GM23338 (cell line): ENCODE data around the gene EIF3K. TPM values are rescaled to one million over a fixed set of nuclear protein-coding genes. Genes with fewer than 3 reads are reported as not detected.

Source experiments
- ATAC-seq: fragments of 200-7000 bp; cut with Tn5 transposase; 3 replicates; pipeline ENCODE4 v1.9.1; 2020
- DNase-seq: peaks from one replicate; pipeline ENCODE4 v3.0.0-alpha.2; 2015; ENCODE audit warnings: low spot score
- H2AFZ ChIP-seq: fragments of 200-600 bp; sonication (generic); 2 replicates; pipeline ENCODE4 v1.8.0; 2016; ENCODE audit warnings: antibody characterized with exemption, mild to moderate bottlenecking, moderate library complexity
- H3F3A ChIP-seq: fragments of 200-600 bp; sonication (generic); replicated peaks from 2 replicates; pipeline ENCODE4 v1.8.0; 2017; ENCODE audit warnings: antibody characterized with exemption, mixed run types, low read depth
- H3K27ac ChIP-seq: fragments of 200-600 bp; sonication (generic); 2 replicates; pipeline ENCODE4 v1.6.1; 2016; ENCODE audit warnings: low read depth
- H3K27me3 ChIP-seq: fragments of 200-600 bp; sonication (generic); 2 replicates; pipeline ENCODE4 v1.8.0; 2016; ENCODE audit warnings: mild to moderate bottlenecking, mixed run types, moderate library complexity; ENCODE audit not compliant: insufficient read depth
- H3K36me3 ChIP-seq: fragments of 200-600 bp; sonication (generic); 2 replicates; pipeline ENCODE4 v1.8.0; 2016; ENCODE audit warnings: mild to moderate bottlenecking; ENCODE audit not compliant: insufficient read depth
- H3K4me1 ChIP-seq: fragments of 200-600 bp; sonication (generic); 2 replicates; pipeline ENCODE4 v1.8.0; 2016; ENCODE audit warnings: mild to moderate bottlenecking, moderate library complexity; ENCODE audit not compliant: insufficient read depth
- H3K4me2 ChIP-seq: fragments of 200-600 bp; sonication (generic); 2 replicates; pipeline ENCODE4 v1.7.1; 2017; ENCODE audit warnings: mixed run types
- H3K4me3 ChIP-seq: fragments of 200-600 bp; sonication (generic); 2 replicates; pipeline ENCODE4 v1.6.1; 2016; ENCODE audit warnings: mixed run types
- H3K79me2 ChIP-seq: fragments of 200-600 bp; sonication (generic); replicated peaks from 2 replicates; pipeline ENCODE4 v1.8.0; 2017; ENCODE audit warnings: mild to moderate bottlenecking; ENCODE audit not compliant: insufficient read depth
- H3K9me2 ChIP-seq: fragments of 200-600 bp; sonication (generic); 2 replicates; pipeline ENCODE4 v1.8.0; 2017; ENCODE audit not compliant: insufficient read depth
- H4K20me1 ChIP-seq: fragments of 200-600 bp; sonication (generic); replicated peaks from 2 replicates; pipeline ENCODE4 v1.8.0; 2017; ENCODE audit warnings: mild to moderate bottlenecking; ENCODE audit not compliant: insufficient read depth
- H3K27ac Mint-ChIP-seq: 2 replicates; pipeline ENCODE4 v1.8.0; 2020; ENCODE audit warnings: inconsistent platforms, mild to moderate bottlenecking, moderate library complexity, mixed read lengths
- H3K27me3 Mint-ChIP-seq: 3 replicates; pipeline ENCODE4 v1.8.0; 2022; ENCODE audit warnings: low read depth, mild to moderate bottlenecking, moderate library complexity, mixed read lengths, inconsistent platforms; ENCODE audit not compliant: insufficient read depth, poor library complexity
- H3K36me3 Mint-ChIP-seq: 3 replicates; pipeline ENCODE4 v1.8.0; 2021; ENCODE audit warnings: low read depth, mild to moderate bottlenecking, inconsistent platforms, moderate library complexity, mixed read lengths
- H3K4me1 Mint-ChIP-seq: 3 replicates; pipeline ENCODE4 v1.8.0; 2020; ENCODE audit warnings: mild to moderate bottlenecking, inconsistent platforms, mixed read lengths
- H3K4me3 Mint-ChIP-seq: 3 replicates; pipeline ENCODE4 v1.8.0; 2021; ENCODE audit warnings: moderate library complexity, mild to moderate bottlenecking, inconsistent platforms, mixed read lengths
- H3K9me3 Mint-ChIP-seq: 3 replicates; pipeline ENCODE4 v1.8.0; 2020; ENCODE audit warnings: moderate library complexity, mild to moderate bottlenecking, inconsistent platforms, mixed read lengths
- CREB1 ChIP-seq: fragments of 250-450 bp; sonication (Bioruptor Pico); IDR thresholded peaks from 2 replicates; pipeline ENCODE4 v1.5.0; 2020; ENCODE audit warnings: low read depth, mild to moderate bottlenecking, moderate library complexity
- EZH2phosphoT487 ChIP-seq: fragments of 200-600 bp; sonication (generic); IDR thresholded peaks from one replicate; pipeline ENCODE4 v1.8.1; 2018; ENCODE audit warnings: antibody characterized with exemption; ENCODE audit not compliant: unreplicated experiment
- NANOG ChIP-seq: IDR thresholded peaks from 2 replicates; pipeline ENCODE4 v1.6.1; 2016; ENCODE audit warnings: antibody characterized with exemption, borderline replicate concordance
- POLR2AphosphoS5 ChIP-seq: IDR thresholded peaks from 2 replicates; pipeline ENCODE4 v1.6.1; 2016; ENCODE audit warnings: antibody characterized with exemption, low read depth
- ZNF114 ChIP-seq: fragments of 250-450 bp; sonication (Bioruptor Pico); IDR thresholded peaks from 2 replicates; pipeline ENCODE4 v1.5.0; 2020; ENCODE audit warnings: mild to moderate bottlenecking, moderate library complexity
- polyA plus RNA-seq: library from polyadenylated mRNA; unstranded; fragments of >200 nt; fragmentation: Nextera tagmentation; extraction: Ambion mirVana; gene quantifications from 2 replicates; pipeline ENCODE4 v1.2.1, GENCODE V29; 2016
- total RNA-seq: library from RNA; depleted of rRNA; stranded (reverse); fragments of >200 nt; shearing (Covaris generic); gene quantifications from 2 replicates; pipeline ENCODE4 v1.2.3, GENCODE V29; 2014
- TF ChIP-seq, protein P1 (sequence below): IDR thresholded peaks from one replicate; pipeline ENCODE4 v1.6.1; 2018; ENCODE audit warnings: antibody characterized with exemption; ENCODE audit not compliant: unreplicated experiment
- TF ChIP-seq, protein P2 (sequence below), 2 experiments: fragments of 200-600 bp in 1 of 2; sonication (generic) in 1 of 2; conservative IDR thresholded peaks; 2 replicates each; pipeline versions ENCODE4 v1.5.1 to v1.6.1; 2016 to 2017; ENCODE audit warnings: antibody characterized with exemption in 2 of 2, low read depth in 2 of 2, mild to moderate bottlenecking in 2 of 2, moderate library complexity in 1 of 2

EIF3K gene
- total and polyA plus RNA-seq, 2 experiments from 2014 or later, result 226 to 509 TPM

DNA sequence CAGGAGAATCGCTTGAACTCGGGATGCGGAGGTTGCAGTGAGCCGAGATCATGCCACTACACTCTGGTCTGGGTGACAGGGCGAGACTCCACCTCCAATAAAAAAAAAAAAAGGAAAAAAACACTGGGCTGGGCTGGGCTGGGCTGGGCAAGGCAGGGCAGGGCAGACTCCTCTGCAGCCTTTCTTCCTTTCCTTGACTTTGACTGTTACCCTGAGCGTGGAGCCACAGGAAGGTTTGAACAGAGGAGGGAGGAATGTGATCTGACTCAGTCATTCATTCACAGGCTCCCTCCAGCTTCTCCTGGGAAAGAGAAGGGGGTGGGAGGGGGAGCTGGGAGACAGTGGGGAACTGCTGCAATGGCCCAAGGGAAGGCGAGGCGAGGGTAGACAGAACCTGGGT, 25.7 kb downstream of the EIF3K start:
- ATAC-seq (no peak; the same call in 2 of the 3 replicates), DNase-seq (peak; percentile 52)
- peak overlapping the region; percentile 70; the same call in 1 of the 2 replicates for H3K27ac Mint-ChIP-seq
- peaks cover 24% of the 10 kb centered on the region for H3K27me3 Mint-ChIP-seq
- H3K4me2 ChIP-seq, result no peak overlapping the region
- no peak overlapping the region for H3K4me3 Mint-ChIP-seq
- 0 out of 3 replicates have a peak, but pooled peaks cover 3% of the 10 kb centered on the region for H3K9me3 Mint-ChIP-seq
- no peaks in the 10 kb centered on the region; the same call in 2 of the 3 replicates for H3K36me3 Mint-ChIP-seq
- no peaks in the 10 kb centered on the region for H3K27me3 ChIP-seq
- peaks cover 11% of the 10 kb centered on the region for H4K20me1 ChIP-seq
- no peak for TF ChIP-seq POLR2AphosphoS5
- no peaks in the 10 kb centered on the region for H3K9me2 ChIP-seq
- H3K4me1 ChIP-seq, result peaks cover 13% of the 10 kb centered on the region
- H3K36me3 ChIP-seq, result no peaks in the 10 kb centered on the region
- no peak overlapping the region for H3K4me3 ChIP-seq
- H3K79me2 ChIP-seq, result peaks cover 22% of the 10 kb centered on the region
- H3F3A ChIP-seq, result peaks cover 3% of the 10 kb centered on the region; the same call in 1 of the 2 replicates
- no peak overlapping the region for H2AFZ ChIP-seq
- no peak overlapping the region for H3K27ac ChIP-seq
- peaks cover 22% of the 10 kb centered on the region for H3K4me1 Mint-ChIP-seq

DNA sequence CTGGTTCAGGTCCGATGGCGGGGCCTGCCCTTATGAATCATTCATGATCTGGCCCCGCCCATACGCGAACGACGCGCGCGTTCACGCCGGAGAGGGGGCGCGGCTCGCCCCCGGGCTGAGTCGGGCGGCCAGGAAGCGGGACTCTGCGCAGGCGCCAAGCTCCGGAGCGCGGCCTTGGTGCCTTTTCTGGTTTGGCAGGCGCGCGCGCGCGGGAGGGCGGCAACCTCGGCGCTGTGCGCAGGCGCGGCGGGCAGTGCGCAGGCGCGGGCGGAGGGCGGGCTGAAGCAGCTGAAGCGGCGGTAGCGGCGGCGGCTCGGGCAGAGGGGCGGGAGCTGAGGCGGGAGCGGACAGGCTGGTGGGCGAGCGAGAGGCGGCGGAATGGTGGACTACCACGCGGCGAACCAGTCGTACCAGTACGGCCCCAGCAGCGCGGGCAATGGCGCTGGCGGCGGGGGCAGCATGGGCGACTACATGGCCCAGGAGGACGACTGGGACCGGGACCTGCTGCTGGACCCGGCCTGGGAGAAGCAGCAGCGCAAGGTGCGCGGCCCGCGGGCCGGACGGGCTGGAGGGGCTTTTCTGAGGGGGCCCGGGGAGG, 28.5 kb downstream of the EIF3K start, which contains the start of gene ACTN4:
Gene ACTN4 (plus strand): TSS at position 282 of the 598 bp plus-strand sequence. CDS start 97 bp downstream, at position 379.
- H3K4me1 Mint-ChIP-seq, result peaks cover 46% of the 10 kb centered on the region
- no peak within 1 kb of the TSS for H2AFZ ChIP-seq

More for the DNA sequence above, 28.5 kb downstream of the EIF3K start, which contains the start of gene ACTN4:
- peak within 1 kb of the TSS; percentile 84 for H3K27ac ChIP-seq
- peak within 1 kb of the TSS; percentile 99 for H3K4me3 ChIP-seq
- H3F3A ChIP-seq, result peaks cover 5% of the 10 kb centered on the region
- peak; percentile 99 for DNase-seq
- no peaks in the 10 kb centered on the region for H3K27me3 ChIP-seq
- ATAC-seq, result peak; percentile 73
- H4K20me1 ChIP-seq, result peaks cover 33% of the 10 kb centered on the region
- H3K4me2 ChIP-seq, result peak within 1 kb of the TSS; percentile 100
- peaks cover 49% of the 10 kb centered on the region for H3K79me2 ChIP-seq
- H3K36me3 Mint-ChIP-seq, result no peaks in the 10 kb centered on the region; the same call in 2 of the 3 replicates
- peaks cover 30% of the 10 kb centered on the region for H3K27me3 Mint-ChIP-seq
- H3K9me2 ChIP-seq, result no peaks in the 10 kb centered on the region
- H3K36me3 ChIP-seq, result no peaks in the 10 kb centered on the region
- TF ChIP-seq, protein P1, sequence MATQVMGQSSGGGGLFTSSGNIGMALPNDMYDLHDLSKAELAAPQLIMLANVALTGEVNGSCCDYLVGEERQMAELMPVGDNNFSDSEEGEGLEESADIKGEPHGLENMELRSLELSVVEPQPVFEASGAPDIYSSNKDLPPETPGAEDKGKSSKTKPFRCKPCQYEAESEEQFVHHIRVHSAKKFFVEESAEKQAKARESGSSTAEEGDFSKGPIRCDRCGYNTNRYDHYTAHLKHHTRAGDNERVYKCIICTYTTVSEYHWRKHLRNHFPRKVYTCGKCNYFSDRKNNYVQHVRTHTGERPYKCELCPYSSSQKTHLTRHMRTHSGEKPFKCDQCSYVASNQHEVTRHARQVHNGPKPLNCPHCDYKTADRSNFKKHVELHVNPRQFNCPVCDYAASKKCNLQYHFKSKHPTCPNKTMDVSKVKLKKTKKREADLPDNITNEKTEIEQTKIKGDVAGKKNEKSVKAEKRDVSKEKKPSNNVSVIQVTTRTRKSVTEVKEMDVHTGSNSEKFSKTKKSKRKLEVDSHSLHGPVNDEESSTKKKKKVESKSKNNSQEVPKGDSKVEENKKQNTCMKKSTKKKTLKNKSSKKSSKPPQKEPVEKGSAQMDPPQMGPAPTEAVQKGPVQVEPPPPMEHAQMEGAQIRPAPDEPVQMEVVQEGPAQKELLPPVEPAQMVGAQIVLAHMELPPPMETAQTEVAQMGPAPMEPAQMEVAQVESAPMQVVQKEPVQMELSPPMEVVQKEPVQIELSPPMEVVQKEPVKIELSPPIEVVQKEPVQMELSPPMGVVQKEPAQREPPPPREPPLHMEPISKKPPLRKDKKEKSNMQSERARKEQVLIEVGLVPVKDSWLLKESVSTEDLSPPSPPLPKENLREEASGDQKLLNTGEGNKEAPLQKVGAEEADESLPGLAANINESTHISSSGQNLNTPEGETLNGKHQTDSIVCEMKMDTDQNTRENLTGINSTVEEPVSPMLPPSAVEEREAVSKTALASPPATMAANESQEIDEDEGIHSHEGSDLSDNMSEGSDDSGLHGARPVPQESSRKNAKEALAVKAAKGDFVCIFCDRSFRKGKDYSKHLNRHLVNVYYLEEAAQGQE, result peak; percentile 20
- TF ChIP-seq ZNF114, result no peak
- TF ChIP-seq POLR2AphosphoS5, result peak; percentile 95
- TF ChIP-seq CREB1 (CRISPR knock-in tag), result peak; percentile 5; the same call in 1 of the 2 replicates
- TF ChIP-seq EZH2phosphoT487, result no peak
- no peak for TF ChIP-seq NANOG
- TF ChIP-seq, protein P2, sequence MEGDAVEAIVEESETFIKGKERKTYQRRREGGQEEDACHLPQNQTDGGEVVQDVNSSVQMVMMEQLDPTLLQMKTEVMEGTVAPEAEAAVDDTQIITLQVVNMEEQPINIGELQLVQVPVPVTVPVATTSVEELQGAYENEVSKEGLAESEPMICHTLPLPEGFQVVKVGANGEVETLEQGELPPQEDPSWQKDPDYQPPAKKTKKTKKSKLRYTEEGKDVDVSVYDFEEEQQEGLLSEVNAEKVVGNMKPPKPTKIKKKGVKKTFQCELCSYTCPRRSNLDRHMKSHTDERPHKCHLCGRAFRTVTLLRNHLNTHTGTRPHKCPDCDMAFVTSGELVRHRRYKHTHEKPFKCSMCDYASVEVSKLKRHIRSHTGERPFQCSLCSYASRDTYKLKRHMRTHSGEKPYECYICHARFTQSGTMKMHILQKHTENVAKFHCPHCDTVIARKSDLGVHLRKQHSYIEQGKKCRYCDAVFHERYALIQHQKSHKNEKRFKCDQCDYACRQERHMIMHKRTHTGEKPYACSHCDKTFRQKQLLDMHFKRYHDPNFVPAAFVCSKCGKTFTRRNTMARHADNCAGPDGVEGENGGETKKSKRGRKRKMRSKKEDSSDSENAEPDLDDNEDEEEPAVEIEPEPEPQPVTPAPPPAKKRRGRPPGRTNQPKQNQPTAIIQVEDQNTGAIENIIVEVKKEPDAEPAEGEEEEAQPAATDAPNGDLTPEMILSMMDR (conservative IDR thresholded peaks at IDR 0.05; ENCODE audit: low read depth in 2 of 2), result no peak
- H3K27ac Mint-ChIP-seq, result peak within 1 kb of the TSS; percentile 95
- peaks cover 35% of the 10 kb centered on the region for H3K4me1 ChIP-seq
- H3K4me3 Mint-ChIP-seq, result peak within 1 kb of the TSS; percentile 91
- H3K9me3 Mint-ChIP-seq, result 0 out of 3 replicates have a peak, but pooled peaks cover 3% of the 10 kb centered on the region
